SK-N-SH (cell line): ENCODE data around the gene TRIM67. TPM values are rescaled to one million over a fixed set of nuclear protein-coding genes. Genes with fewer than 3 reads are reported as not detected.

Source experiments
- CTCF ChIA-PET: fragments of 300-600, 350-600 bp; formaldehyde crosslinking; extraction: SDS; loops from one replicate; lab custom pipeline; 2021; lab: Yijun Ruan, JAX
- POLR2A ChIA-PET: fragments of 350-600 bp; sonication (Branson Sonifier 250); formaldehyde crosslinking; extraction: SDS; loops from one replicate; lab custom pipeline; 2020; ENCODE audit warnings: antibody characterized with exemption, inconsistent platforms; lab: Yijun Ruan, JAX
- DNase-seq: peaks from one replicate; pipeline ENCODE4 v3.0.0; 2012
- H2AFZ ChIP-seq: fragments of 200-600 bp; sonication (generic); 2 replicates; pipeline ENCODE4 v1.8.1; 2016; ENCODE audit warnings: antibody characterized with exemption, mild to moderate bottlenecking, low read depth
- H3F3A ChIP-seq: fragments of 200-600 bp; sonication (generic); replicated peaks from 2 replicates; pipeline ENCODE3; 2016; ENCODE audit warnings: antibody characterized with exemption, mild to moderate bottlenecking; ENCODE audit not compliant: insufficient read depth
- H3K27ac ChIP-seq, 2 experiments: fragments of 200-500 bp in 1 of 2; fragments of 200-600 bp in 1 of 2; sonication (Bioruptor generic) in 1 of 2; sonication (generic), shearing (Covaris generic) in 1 of 2; 2 replicates each; pipeline versions ENCODE4 v1.5.1 to v1.6.1; 2014 to 2016; ENCODE audit warnings: low read depth in 2 of 2, inconsistent platforms in 1 of 2, low read length in 1 of 2, mild to moderate bottlenecking in 1 of 2, mixed read lengths in 1 of 2
- H3K27me3 ChIP-seq: fragments of 200-600 bp; sonication (generic), shearing (Covaris generic); 2 replicates; pipeline ENCODE4 v1.6.1; 2016; ENCODE audit warnings: mixed run types; ENCODE audit not compliant: insufficient read depth
- H3K36me3 ChIP-seq, 2 experiments: fragments of 200-500 bp in 1 of 2; fragments of 200-600 bp in 1 of 2; sonication (Bioruptor generic) in 1 of 2; sonication (generic) in 1 of 2; replicated peaks in 1 of 2; 2 replicates each; pipeline versions ENCODE3 to v1.5.1; 2014 to 2016; ENCODE audit warnings: low read length in 1 of 2, mild to moderate bottlenecking in 1 of 2; ENCODE audit not compliant: insufficient read depth in 2 of 2, control insufficient read depth in 1 of 2
- H3K4me1 ChIP-seq, 2 experiments: fragments of 200-500 bp in 1 of 2; fragments of 200-600 bp in 1 of 2; sonication (Bioruptor generic) in 1 of 2; sonication (generic), shearing (Covaris generic) in 1 of 2; 2 replicates each; pipeline versions ENCODE4 v1.5.1 to v1.6.1; 2014 to 2016; ENCODE audit warnings: low read depth in 1 of 2, low read length in 1 of 2, mixed run types in 1 of 2; ENCODE audit not compliant: insufficient read depth in 2 of 2, control insufficient read depth in 1 of 2
- H3K4me2 ChIP-seq: fragments of 200-600 bp; sonication (generic), shearing (Covaris generic); 2 replicates; pipeline ENCODE4 v1.6.1; 2017; ENCODE audit warnings: mixed run types
- H3K4me3 ChIP-seq, 2 experiments: fragments of 200-500 bp in 1 of 2; fragments of 200-600 bp in 1 of 2; sonication (Bioruptor generic) in 1 of 2; sonication (generic), shearing (Covaris generic) in 1 of 2; 2 replicates each; pipeline versions ENCODE4 v1.5.1 to v1.8.1; 2014 to 2016; ENCODE audit warnings: low read depth in 2 of 2, inconsistent platforms in 1 of 2, low read length in 1 of 2, mild to moderate bottlenecking in 1 of 2, mixed read lengths in 1 of 2, moderate library complexity in 1 of 2
- H3K79me2 ChIP-seq: fragments of 200-600 bp; sonication (generic); 2 replicates; pipeline ENCODE4 v1.8.1; 2017; ENCODE audit warnings: mild to moderate bottlenecking; ENCODE audit not compliant: insufficient read depth
- H3K9ac ChIP-seq: fragments of 200-600 bp; sonication (generic); 2 replicates; pipeline ENCODE4 v1.6.1; 2017; ENCODE audit warnings: mixed run types
- H3K9me2 ChIP-seq: fragments of 200-600 bp; sonication (generic); 2 replicates; pipeline ENCODE4 v1.6.1; 2017; ENCODE audit warnings: mixed run types
- H3K9me3 ChIP-seq: fragments of 200-600 bp; sonication (generic); 2 replicates; pipeline ENCODE4 v1.6.1; 2017; ENCODE audit warnings: mixed run types, mild to moderate bottlenecking, moderate library complexity
- H4K20me1 ChIP-seq: fragments of 200-600 bp; sonication (generic); 2 replicates; pipeline ENCODE4 v1.6.1; 2017; ENCODE audit warnings: mild to moderate bottlenecking, mixed run types; ENCODE audit not compliant: insufficient read depth
- CHD2 ChIP-seq: fragments of 150-350 bp; IDR thresholded peaks from 2 replicates; pipeline ENCODE4 v1.6.1; 2018; ENCODE audit warnings: low read length; ENCODE audit not compliant: partially characterized antibody
- ELF1 ChIP-seq: IDR thresholded peaks from 2 replicates; pipeline ENCODE4 v1.4.0; 2012
- EP300 ChIP-seq, 2 experiments: IDR thresholded peaks; 2 replicates each; pipeline versions ENCODE4 v1.4.0 to v1.6.1; 2012; ENCODE audit warnings: borderline replicate concordance in 1 of 2, low read depth in 1 of 2, low read length in 1 of 2
- FOSL2 ChIP-seq: IDR thresholded peaks from 2 replicates; pipeline ENCODE4 v1.4.0; 2012; ENCODE audit warnings: low read depth, mild to moderate bottlenecking, moderate library complexity, borderline replicate concordance
- FOXJ3 ChIP-seq: sonication (generic); formaldehyde crosslinking; IDR thresholded peaks from 2 replicates; pipeline ENCODE4 v1.5.1; 2020; ENCODE audit warnings: mild to moderate bottlenecking, missing genetic modification reagents
- GABPA ChIP-seq: IDR thresholded peaks from 2 replicates; pipeline ENCODE4 v1.4.0; 2012; ENCODE audit warnings: low read depth, mild to moderate bottlenecking
- MAX ChIP-seq: IDR thresholded peaks from 2 replicates; pipeline ENCODE4 v1.4.0; 2012; ENCODE audit warnings: low read depth
- MEF2A ChIP-seq: IDR thresholded peaks from 2 replicates; pipeline ENCODE4 v1.4.0; 2012; ENCODE audit warnings: low read depth, borderline replicate concordance
- MXI1 ChIP-seq: IDR thresholded peaks from 2 replicates; pipeline ENCODE4 v1.6.1; 2012; ENCODE audit warnings: mild to moderate bottlenecking, low read depth, low read length, improper control_type of control experiment
- NFIC ChIP-seq: IDR thresholded peaks from 2 replicates; pipeline ENCODE4 v1.4.0; 2012; ENCODE audit warnings: borderline replicate concordance
- NRF1 ChIP-seq: IDR thresholded peaks from 2 replicates; pipeline ENCODE4 v1.6.1; 2012; ENCODE audit warnings: low read depth, mild to moderate bottlenecking, low read length
- POLR2AphosphoS5 ChIP-seq: IDR thresholded peaks from 2 replicates; pipeline ENCODE4 v1.6.1; 2012; ENCODE audit warnings: low read depth, low read length
- RCOR1 ChIP-seq: fragments of 150-350 bp; IDR thresholded peaks from 2 replicates; pipeline ENCODE4 v1.6.1; 2017; ENCODE audit warnings: antibody characterized with exemption, low read length
- SIN3A ChIP-seq: IDR thresholded peaks from 2 replicates; pipeline ENCODE4 v1.6.1; 2012; ENCODE audit warnings: low read depth, mild to moderate bottlenecking, low read length, moderate library complexity, borderline replicate concordance
- SMC3 ChIP-seq: IDR thresholded peaks from 2 replicates; pipeline ENCODE4 v1.6.1; 2012; ENCODE audit warnings: low read depth, low read length, improper control_type of control experiment
- TAF1 ChIP-seq: IDR thresholded peaks from 2 replicates; pipeline ENCODE4 v1.6.1; 2012; ENCODE audit warnings: low read depth, mild to moderate bottlenecking, low read length, moderate library complexity, borderline replicate concordance
- TCF12 ChIP-seq: IDR thresholded peaks from 2 replicates; pipeline ENCODE4 v1.4.0; 2012
- TEAD4 ChIP-seq: IDR thresholded peaks from 2 replicates; pipeline ENCODE4 v1.4.0; 2012; ENCODE audit warnings: mild to moderate bottlenecking, borderline replicate concordance; ENCODE audit not compliant: insufficient read depth
- USF1 ChIP-seq: IDR thresholded peaks from 2 replicates; pipeline ENCODE4 v1.4.0; 2012; ENCODE audit warnings: low read depth, borderline replicate concordance
- ZBTB33 ChIP-seq: IDR thresholded peaks from 2 replicates; pipeline ENCODE4 v1.4.0; 2012; ENCODE audit warnings: low read depth, borderline replicate concordance
- WGBS: methylation state at CpG from one replicate; pipeline ENCODE4 v1.1.6; 2017; ENCODE audit warnings: low lambda C conversion rate; 5-methylcytosine and 5-hydroxymethylcytosine counted together
- polyA plus RNA-seq, 3 experiments: library from polyadenylated mRNA; depleted of rRNA; stranded (reverse); fragments of >200 nt; gene quantifications; 2 replicates each; pipeline ENCODE4 v1.2.3, GENCODE V29; 2012

TRIM67 gene
- polyA plus RNA-seq, 1 of the 3 experiments (the other 2 are of a cell fraction), result not detected

GRCh38 chr1:231180034-231180433, 18.2 kb downstream of the TRIM67 start:
- Histone ChIP-seq H3K9me2 (no peaks in the 10 kb centered on the region), H3K4me3 (no peak overlapping the region), H4K20me1 (no peaks in the 10 kb centered on the region), H3K79me2 (no peaks in the 10 kb centered on the region), H3K9me3 (no peaks in the 10 kb centered on the region), H3F3A (no peaks in the 10 kb centered on the region), H3K4me2 (no peak overlapping the region), H3K9ac (no peak overlapping the region), H3K36me3 (no peaks in the 10 kb centered on the region)
- WGBS, result 85% methylated on average over 1 of the region's 1 CpG
- TF ChIP-seq USF1 (no peak), RCOR1 (no peak), ZBTB33 (no peak), MXI1 (no peak), NFIC (no peak), FOXJ3 (CRISPR knock-in tag) (no peak), GABPA (no peak), SMC3 (no peak)
- TF ChIP-seq, all 33 proteins: peak for 0
- no peaks in the 10 kb centered on the region for H3K4me1 ChIP-seq
- no peak overlapping the region for H3K27ac ChIP-seq
- H3K27me3 ChIP-seq, result no peaks in the 10 kb centered on the region; the same call in 1 of the 2 replicates
- DNase-seq, result no peak
- CTCF ChIA-PET, result no interaction called here
- POLR2A ChIA-PET, result no interaction called here
- no peak overlapping the region for H2AFZ ChIP-seq

- DNase-seq, result no peak
- Histone ChIP-seq H3K27ac (no peak overlapping the region), H3K4me2 (no peak overlapping the region), H4K20me1 (no peaks in the 10 kb centered on the region), H3K4me3 (no peak overlapping the region), H3K36me3 (no peaks in the 10 kb centered on the region), H2AFZ (no peak overlapping the region), H3K79me2 (no peaks in the 10 kb centered on the region), H3K9ac (no peak overlapping the region), H3K4me1 (no peaks in the 10 kb centered on the region), H3K9me2 (no peaks in the 10 kb centered on the region), H3K27me3 (no peaks in the 10 kb centered on the region; the same call in 1 of the 2 replicates), H3F3A (no peaks in the 10 kb centered on the region), H3K9me3 (no peaks in the 10 kb centered on the region)
- 48% methylated on average over 2 of the region's 3 CpGs for WGBS
- ChIA-PET POLR2A (no interaction called here), CTCF (interaction anchor here (1.5 to 2.2 kb wide), 2 partner anchors 9 to 18 kb away, joined by 3 to 12 read pairs; no protein-coding TSS in a partner anchor)
- TF ChIP-seq MEF2A, result no peak
- TF ChIP-seq TCF12, result no peak
- no peak for TF ChIP-seq SMC3
- TF ChIP-seq TEAD4, result no peak
- no peak for TF ChIP-seq TAF1
- TF ChIP-seq MXI1, result no peak
- TF ChIP-seq ELF1, result no peak
- no peak for TF ChIP-seq SIN3A
- no peak for TF ChIP-seq GABPA
- TF ChIP-seq ZBTB33, result no peak
- TF ChIP-seq MAX, result no peak
- no peak for TF ChIP-seq POLR2AphosphoS5
- TF ChIP-seq CHD2, result no peak
- TF ChIP-seq FOSL2, result no peak
- no peak for TF ChIP-seq NRF1
- no peak for TF ChIP-seq EP300 (IDR thresholded peaks at IDR 0.05; ENCODE audit: borderline replicate concordance in 1 of 2, low read depth in 1 of 2, low read length in 1 of 2)
Observed at GRCh38 chr1:231181271-231181670, 19.4 kb downstream of the TRIM67 start.
